NCI-H187 (cell line): Measurements from ENCODE around the gene GNA12.

ENCODE experiments used
- DNase-seq, 2 experiments: peaks; one replicate each; lab custom pipeline; 2025; lab: John Stamatoyannopoulos, UW

Gene GNA12

DNA sequence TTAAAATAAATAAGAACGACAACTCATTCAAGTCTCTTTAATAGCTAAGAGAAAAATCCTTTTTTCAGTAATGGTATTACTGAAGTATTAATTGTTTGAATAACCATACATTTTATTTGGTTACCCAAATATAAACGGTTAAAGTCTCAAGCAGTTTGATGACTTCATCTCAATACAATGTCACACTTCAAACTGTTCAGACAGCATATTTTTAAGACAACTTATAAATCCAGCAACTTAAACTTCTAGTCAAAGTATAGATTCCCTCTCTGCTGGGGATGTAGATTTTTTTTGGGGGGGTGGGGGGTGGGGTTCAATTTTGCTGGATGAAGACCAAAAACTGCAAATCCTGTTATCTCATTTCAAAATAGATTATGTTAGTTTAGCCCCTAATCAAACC, 42.0 kb downstream of the GNA12 start:
- DNase-seq, result no peak

DNA sequence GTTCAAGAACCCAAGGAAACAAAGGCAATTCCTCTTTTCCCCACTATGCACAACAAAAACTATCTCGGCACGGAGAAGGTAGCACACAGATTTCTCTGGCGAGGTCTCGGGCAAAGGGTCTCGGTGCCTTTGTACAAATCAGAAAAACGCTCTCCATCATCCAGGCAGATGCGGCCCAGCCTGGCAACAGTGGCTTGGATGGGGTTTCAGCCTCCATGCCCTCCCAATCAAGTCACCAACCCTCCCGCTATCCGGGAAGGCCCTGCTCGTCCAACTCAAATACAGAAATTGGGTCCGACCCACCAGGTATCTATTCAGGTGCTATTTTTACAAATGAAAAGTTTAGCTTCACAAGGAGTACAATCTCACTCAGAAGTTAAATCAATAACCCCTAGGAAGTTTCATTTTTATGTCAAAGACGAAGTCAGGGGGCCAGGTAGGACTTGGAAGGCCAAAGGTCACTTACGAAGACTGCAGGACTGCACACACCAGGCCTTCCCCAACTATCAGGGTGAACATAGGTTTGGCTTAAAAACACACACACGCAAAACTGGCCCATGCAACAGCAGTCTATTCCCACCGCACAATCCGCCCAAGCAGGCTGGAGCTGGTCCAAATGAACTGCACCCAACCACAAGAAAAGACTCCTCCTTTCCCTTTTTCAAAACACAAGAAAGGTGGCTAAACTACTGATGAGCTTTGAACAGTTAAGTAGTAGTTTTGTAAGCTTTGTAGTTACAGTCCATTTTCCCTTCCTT, 43.0 kb downstream of the GNA12 start:
- no peak for DNase-seq

GRCh38 chr7:2800220-2800930, 43.7 kb downstream of the GNA12 start:
- no peak for DNase-seq

- no peak for DNase-seq
Observed at GRCh38 chr7:2799253-2799652, 44.9 kb downstream of the GNA12 start.

- DNase-seq, result no peak
Observed at GRCh38 chr7:2798669-2799068, 45.4 kb downstream of the GNA12 start.

- no peak for DNase-seq
Observed at GRCh38 chr7:2796358-2797352, 47.5 kb downstream of the GNA12 start.

DNA sequence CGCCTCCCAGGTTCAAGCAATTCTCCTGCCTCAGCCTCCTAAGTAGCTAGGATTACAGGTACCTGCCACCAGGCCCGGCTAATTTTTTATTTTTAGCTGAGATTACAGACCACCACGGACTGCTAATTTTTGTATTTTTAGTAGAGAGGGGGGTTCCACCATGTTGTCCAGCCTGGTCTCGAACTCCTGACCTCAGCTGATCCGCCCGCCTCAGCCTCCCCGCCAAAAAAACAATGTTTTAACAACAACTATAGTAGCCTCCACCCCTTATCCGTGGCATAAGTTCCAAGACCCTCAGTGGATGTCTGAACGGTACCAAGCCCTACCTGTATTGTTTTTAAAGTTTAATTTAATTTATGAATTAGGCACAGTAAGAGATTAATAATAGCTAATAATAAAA, 48.2 kb downstream of the GNA12 start:
- DNase-seq, result no peak

DNA sequence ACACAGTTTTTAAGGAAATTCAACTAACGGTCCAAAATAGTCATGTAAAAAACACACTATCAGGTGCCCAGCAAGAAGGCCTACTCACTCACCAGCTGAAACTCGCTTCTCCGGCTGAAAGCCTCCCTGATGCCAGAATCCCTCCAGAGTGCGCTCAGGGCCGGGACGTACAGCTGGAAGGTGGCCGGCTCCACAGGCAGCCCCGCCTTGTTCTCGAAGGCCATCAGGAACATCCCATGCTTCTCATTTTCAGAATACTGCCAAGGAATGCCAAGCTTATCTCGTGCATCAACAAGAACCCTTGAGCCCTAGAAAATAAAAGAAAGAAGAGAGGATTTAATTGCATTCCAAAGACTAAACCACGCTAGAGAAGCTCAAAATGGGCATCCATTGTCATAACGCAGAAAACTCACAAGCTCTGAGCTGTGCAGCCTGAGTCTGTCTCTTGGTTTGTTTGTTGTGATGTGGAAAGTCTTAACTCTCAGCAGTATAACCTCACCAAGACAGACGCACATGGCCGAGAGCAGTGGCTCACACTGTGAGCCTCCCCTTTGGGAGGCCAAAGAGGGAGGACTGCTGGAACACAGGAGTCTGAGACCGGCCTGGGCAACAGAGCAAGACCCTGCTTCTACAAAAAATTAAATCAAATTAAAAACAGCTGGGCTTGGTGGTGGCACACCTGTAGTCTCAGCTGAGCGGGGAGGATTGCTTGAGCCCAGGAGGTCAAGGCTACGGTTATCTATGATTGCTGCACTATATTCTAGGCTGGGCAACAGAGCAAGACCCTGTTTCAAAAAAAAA, 49.1 kb downstream of the GNA12 start:
- DNase-seq, result no peak

DNA sequence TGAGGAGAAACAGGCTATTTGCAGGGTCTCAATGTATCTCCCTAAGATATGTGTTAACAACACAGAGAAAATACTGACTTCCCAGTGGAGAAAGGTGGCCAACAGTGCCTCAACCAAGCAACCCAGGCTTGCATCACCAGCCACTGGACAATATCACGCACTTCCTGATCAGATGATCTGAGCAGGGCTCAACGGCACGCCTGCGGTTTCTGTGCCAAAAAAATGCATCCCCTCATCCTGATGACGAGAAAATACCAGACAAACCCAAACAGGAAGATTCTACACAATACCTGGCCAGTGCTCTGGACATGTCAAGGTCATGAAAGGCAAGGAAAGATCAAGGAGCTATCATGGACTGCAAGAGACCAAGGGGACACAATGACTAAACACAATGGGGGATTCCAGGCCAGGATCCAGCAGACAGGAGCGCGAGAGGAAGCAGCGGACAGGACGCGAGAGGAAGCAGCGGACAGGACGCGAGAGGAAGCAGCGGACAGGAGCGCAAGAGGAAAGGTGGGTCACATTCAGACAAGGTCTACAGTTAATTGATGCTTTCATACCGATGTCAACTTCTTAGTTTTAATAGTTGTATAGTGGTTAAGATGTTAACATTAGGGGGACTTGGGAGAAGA, 51.1 kb downstream of the GNA12 start:
- no peak for DNase-seq

GRCh38 chr7:2792235-2792634, 51.9 kb downstream of the GNA12 start:
- DNase-seq, result no peak

GRCh38 chr7:2791390-2791789, 52.7 kb downstream of the GNA12 start:
- no peak for DNase-seq

GRCh38 chr7:2787251-2787951, 56.7 kb downstream of the GNA12 start:
- no peak for DNase-seq

DNA sequence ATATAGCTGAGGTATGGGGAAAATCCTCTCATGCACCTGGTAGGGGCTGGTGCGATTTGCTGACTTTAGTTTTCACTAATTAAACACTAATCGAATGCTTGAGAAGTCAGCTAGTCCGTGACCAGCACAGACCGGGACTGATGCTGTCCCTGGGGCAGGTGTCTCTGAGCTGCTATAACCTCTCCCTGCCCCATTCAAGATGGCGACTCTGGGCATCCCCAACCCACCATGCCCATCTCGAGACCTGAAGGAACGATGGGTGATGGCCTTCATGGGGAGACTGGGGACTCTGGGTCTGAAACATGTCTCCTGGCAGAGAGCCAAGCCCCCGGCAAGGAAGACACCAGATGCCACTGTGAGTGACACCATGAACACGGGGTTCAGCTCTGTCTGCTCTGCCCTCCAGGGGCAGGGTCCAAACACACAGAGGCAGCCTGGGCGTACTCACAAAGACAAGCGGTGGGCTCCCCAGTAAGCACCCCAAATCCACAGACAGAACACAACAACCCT, 57.4 kb downstream of the GNA12 start:
- DNase-seq, result no peak

DNA sequence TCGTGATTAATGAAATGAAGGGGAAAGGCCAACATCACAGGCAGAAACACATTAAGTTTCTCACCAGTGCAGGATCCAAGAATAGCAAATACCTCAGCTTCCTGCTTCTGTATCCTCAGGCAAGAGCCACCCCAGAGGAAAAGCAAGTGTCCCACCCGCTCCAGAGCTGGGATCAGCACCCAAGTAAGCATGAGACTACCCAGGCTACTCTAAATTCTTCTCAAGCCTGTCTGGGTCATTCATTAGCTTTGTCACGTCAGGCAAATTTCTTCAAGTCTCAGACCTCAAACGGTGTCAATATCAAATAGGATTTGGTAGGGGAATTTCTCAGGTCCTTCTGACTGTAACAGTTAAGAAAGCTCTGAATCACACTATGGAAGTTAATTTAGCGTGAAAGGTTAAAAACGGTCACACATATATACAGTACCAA, 59.0 kb downstream of the GNA12 start:
- no peak for DNase-seq

DNA sequence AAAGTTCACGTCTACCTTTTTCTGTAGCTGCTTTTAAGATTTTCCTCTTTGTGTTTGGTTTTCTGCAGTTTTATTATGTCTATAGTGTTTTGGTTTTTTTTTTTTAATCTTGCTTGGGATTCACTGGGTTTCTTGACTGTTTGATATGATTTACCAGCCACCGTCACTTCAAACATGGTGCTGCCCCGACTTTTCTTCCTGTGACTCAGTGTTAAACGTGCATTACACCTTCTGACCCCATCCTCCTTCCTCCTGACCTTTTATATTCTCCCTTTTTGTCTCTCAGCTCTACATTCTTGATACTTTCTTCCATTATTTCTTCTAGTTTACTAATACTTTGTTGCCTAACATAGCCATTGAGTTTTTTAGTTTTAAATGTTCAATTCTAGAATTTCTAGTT, 61.5 kb downstream of the GNA12 start:
- DNase-seq, result no peak

GRCh38 chr7:2782121-2782520, 62.0 kb downstream of the GNA12 start:
- no peak for DNase-seq

DNA sequence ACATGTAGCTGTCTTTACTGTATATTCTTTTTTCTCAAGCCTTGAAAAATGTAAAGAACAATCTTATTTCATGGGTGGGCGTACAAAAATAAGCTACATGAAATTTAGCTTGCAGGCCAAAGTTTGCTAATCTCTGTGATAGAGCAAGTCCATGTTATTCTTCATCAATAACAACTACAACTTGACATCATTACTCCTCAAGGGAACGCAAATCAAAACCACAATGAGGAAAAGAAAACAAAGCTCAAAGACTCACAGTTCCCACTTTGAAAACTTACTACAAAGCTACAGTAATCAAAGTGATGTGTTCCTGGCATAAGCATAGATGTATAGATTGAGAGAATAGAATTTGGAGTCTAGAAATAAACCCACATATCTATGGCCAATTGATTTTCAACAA, 62.5 kb downstream of the GNA12 start:
- no peak for DNase-seq

GRCh38 chr7:2779051-2779450, 65.1 kb downstream of the GNA12 start:
- no peak for DNase-seq

- no peak for DNase-seq
Observed at GRCh38 chr7:2777898-2778535, 66.1 kb downstream of the GNA12 start.

- no peak for DNase-seq
Observed at GRCh38 chr7:2776401-2776800, 67.7 kb downstream of the GNA12 start.
